Cardiac muscle cell (in vitro differentiated cells and primary cell): Measurements from ENCODE around the gene ATXN7L3. TPM values are rescaled to one million over a fixed set of nuclear protein-coding genes. Genes with fewer than 3 reads are reported as not detected.

Experiments used
- DNase-seq, 2 donors: peaks; one replicate each; pipeline versions ENCODE4 v3.0.0 to v3.0.0-alpha.2; 2010 to 2017; ENCODE audit warnings: low read depth in 1 of 2, low spot score in 1 of 2
- H3K27ac ChIP-seq: fragments of 200-600 bp; sonication (generic); 2 replicates; pipeline ENCODE4 v1.5.1; 2016
- H3K27me3 ChIP-seq: fragments of 200-600 bp; sonication (generic); 2 replicates; pipeline ENCODE4 v1.6.0; 2016; ENCODE audit warnings: control low read depth
- H3K36me3 ChIP-seq: fragments of 200-600 bp; sonication (generic); 2 replicates; pipeline ENCODE4 v1.5.1; 2016; ENCODE audit warnings: control low read depth
- H3K4me1 ChIP-seq: fragments of 200-600 bp; sonication (generic); 2 replicates; pipeline ENCODE4 v1.8.1; 2017; ENCODE audit warnings: low read depth, mild to moderate bottlenecking, mixed run types
- H3K4me3 ChIP-seq: fragments of 200-600 bp; sonication (generic); 2 replicates; pipeline ENCODE4 v1.5.1; 2016; ENCODE audit warnings: mild to moderate bottlenecking
- H3K9me3 ChIP-seq: fragments of 200-600 bp; sonication (generic); 2 replicates; pipeline ENCODE4 v1.5.1; 2017; ENCODE audit warnings: low read depth, mild to moderate bottlenecking, control low read depth
- CTCF ChIP-seq: IDR thresholded peaks from 2 replicates; pipeline ENCODE4 v1.5.1; 2012; ENCODE audit warnings: low read depth, mild to moderate bottlenecking, low read length
- polyA plus RNA-seq: library from polyadenylated mRNA; unstranded; fragments of >200 nt; fragmentation: Nextera tagmentation; extraction: Ambion mirVana; gene quantifications from 2 replicates; pipeline ENCODE4 v1.2.1, GENCODE V29; 2016
- total RNA-seq: library from RNA; depleted of rRNA; stranded (reverse); fragments of >200 nt; gene quantifications from 2 replicates; pipeline ENCODE4 v1.2.3, GENCODE V29; 2016

Gene ATXN7L3
- total and polyA plus RNA-seq, 2 experiments from 2014 or later, result 24.7 to 91.0 TPM

- no peak for TF ChIP-seq CTCF
- Histone ChIP-seq H3K36me3 (peaks cover 19% of the 10 kb centered on the region), H3K4me3 (no peak overlapping the region), H3K27me3 (no peaks in the 10 kb centered on the region), H3K9me3 (no peaks in the 10 kb centered on the region), H3K27ac (no peak overlapping the region), H3K4me1 (no peaks in the 10 kb centered on the region)
- no peak for DNase-seq
Measured at GRCh38 chr17:44206825-44207155, 7.1 kb upstream of the ATXN7L3 start.

- Histone ChIP-seq H3K36me3 (peaks cover 19% of the 10 kb centered on the region), H3K4me3 (no peak overlapping the region), H3K4me1 (no peaks in the 10 kb centered on the region), H3K9me3 (no peaks in the 10 kb centered on the region), H3K27ac (peak overlapping the region; percentile 48), H3K27me3 (no peaks in the 10 kb centered on the region)
- DNase-seq, result no peak
- TF ChIP-seq CTCF, result no peak
Measured at GRCh38 chr17:44205962-44206824, 6.5 kb upstream of the ATXN7L3 start.

GRCh38 chr17:44204441-44204882, 4.8 kb upstream of the ATXN7L3 start:
- Histone ChIP-seq H3K9me3 (no peaks in the 10 kb centered on the region), H3K27me3 (no peaks in the 10 kb centered on the region), H3K27ac (no peak overlapping the region), H3K36me3 (peaks cover 19% of the 10 kb centered on the region), H3K4me1 (no peaks in the 10 kb centered on the region), H3K4me3 (no peak overlapping the region)
- TF ChIP-seq CTCF, result no peak
- peak in 1 of 2 donors; percentile 61 for DNase-seq

- peak; percentile 78 for TF ChIP-seq CTCF
- no peaks in the 10 kb centered on the region for H3K9me3 ChIP-seq
- H3K27ac ChIP-seq, result no peak overlapping the region
- DNase-seq, result peak; percentile 62 to 75
- no peaks in the 10 kb centered on the region for H3K27me3 ChIP-seq
- H3K36me3 ChIP-seq, result peaks cover 14% of the 10 kb centered on the region
- H3K4me3 ChIP-seq, result no peak overlapping the region
- no peaks in the 10 kb centered on the region for H3K4me1 ChIP-seq
Measured at GRCh38 chr17:44203731-44204440, 4.2 kb upstream of the ATXN7L3 start.

GRCh38 chr17:44202756-44203155, 3.1 kb upstream of the ATXN7L3 start:
- Histone ChIP-seq H3K36me3 (peaks cover 5% of the 10 kb centered on the region), H3K9me3 (no peaks in the 10 kb centered on the region), H3K4me3 (no peak overlapping the region), H3K27ac (peak overlapping the region; percentile 35), H3K4me1 (peaks cover 5% of the 10 kb centered on the region), H3K27me3 (no peaks in the 10 kb centered on the region)
- DNase-seq, result no peak
- no peak for TF ChIP-seq CTCF
